H1 (cell line): ENCODE measurements around the gene STX8. TPM values are rescaled to one million over a fixed set of nuclear protein-coding genes. Genes with fewer than 3 reads are reported as not detected.

Experiments
- ASH2L ChIP-seq: fragments of 200-600, 300-600 bp; sonication (generic); IDR thresholded peaks from one replicate; pipeline ENCODE4 v1.7.1; 2017; ENCODE audit warnings: low read length
- BACH1 ChIP-seq: IDR thresholded peaks from 2 replicates; pipeline ENCODE4 v1.6.1; 2012; ENCODE audit warnings: low read length, improper control_type of control experiment
- CHD1 ChIP-seq: IDR thresholded peaks from 2 replicates; pipeline ENCODE4 v1.6.1; 2012; ENCODE audit warnings: low read depth, low read length, improper control_type of control experiment
- CHD7 ChIP-seq: fragments of 300-600 bp; sonication (generic); IDR thresholded peaks from 2 replicates; pipeline ENCODE4 v1.7.1; 2012; ENCODE audit warnings: low read length, moderate library complexity, mild to moderate bottlenecking, inconsistent platforms; ENCODE audit not compliant: insufficient replicate concordance
- EP300 ChIP-seq, 2 experiments: IDR thresholded peaks; 1 replicate in 1 of 2; 2 replicates in 1 of 2; pipeline ENCODE4 v1.6.1; 2011 to 2012; ENCODE audit warnings: low read depth in 2 of 2, low read length in 2 of 2, mild to moderate bottlenecking in 2 of 2, borderline replicate concordance in 1 of 2, inconsistent platforms in 1 of 2, moderate library complexity in 1 of 2
- HDAC6 ChIP-seq: IDR thresholded peaks from one replicate; pipeline ENCODE4 v1.7.1; 2012; ENCODE audit warnings: low read depth, mild to moderate bottlenecking, inconsistent platforms, low read length, moderate library complexity
- KDM1A ChIP-seq: fragments of 200-600, 300-600 bp; sonication (generic); IDR thresholded peaks from 2 replicates; pipeline ENCODE4 v1.7.1; 2016; ENCODE audit warnings: mild to moderate bottlenecking, low read length, borderline replicate concordance
- POU5F1 ChIP-seq: IDR thresholded peaks from 2 replicates; pipeline ENCODE4 v1.6.1; 2011; ENCODE audit warnings: low read depth, mild to moderate bottlenecking, low read length, moderate library complexity
- RFX5 ChIP-seq: IDR thresholded peaks from 2 replicates; pipeline ENCODE4 v1.6.1; 2011; ENCODE audit warnings: low read depth, low read length, improper control_type of control experiment, borderline replicate concordance
- SAP30 ChIP-seq: fragments of 300-600 bp; sonication (generic); IDR thresholded peaks from 2 replicates; pipeline ENCODE4 v1.7.1; 2012; ENCODE audit warnings: low read length, moderate library complexity, mild to moderate bottlenecking, inconsistent platforms; ENCODE audit not compliant: insufficient read depth, insufficient replicate concordance
- SP4 ChIP-seq: IDR thresholded peaks from 2 replicates; pipeline ENCODE4 v1.6.1; 2012; ENCODE audit warnings: low read length, inconsistent platforms
- ZNF274 ChIP-seq: IDR thresholded peaks from 2 replicates; pipeline ENCODE4 v1.7.0; 2012; ENCODE audit warnings: low read length, borderline replicate concordance; ENCODE audit errors: extremely low read depth
- polyA plus RNA-seq, 7 experiments: library from polyadenylated mRNA; depleted of rRNA in 3 of 7; stranded (reverse) in 5 of 7; unstranded in 2 of 7; fragments of >200 nt in 5 of 7; fragments of 200-250 nt in 2 of 7; gene quantifications; 1 replicate in 5 of 7; 2 replicates in 1 of 7; 4 replicates in 1 of 7; pipeline versions ENCODE4 v1.2.1 to v1.2.3, GENCODE V29; 2011 to 2013; ENCODE audit warnings: missing spikeins in 2 of 7, mixed read lengths in 2 of 7
- total RNA-seq: library from RNA; stranded (reverse); fragmentation: NEBNext Ultra II Directional; extraction: Animal tissue kit (Norgen Biotek cat#: 25700); gene quantifications from 2 replicates; pipeline ENCODE4 v1.2.1, GENCODE V29; 2021

STX8 gene
- total and polyA plus RNA-seq, 2 of the 8 experiments (the other 6 are each of a cell fraction or from before 2014, with no cell fraction given): 22.8 to 42.5 TPM

DNA sequence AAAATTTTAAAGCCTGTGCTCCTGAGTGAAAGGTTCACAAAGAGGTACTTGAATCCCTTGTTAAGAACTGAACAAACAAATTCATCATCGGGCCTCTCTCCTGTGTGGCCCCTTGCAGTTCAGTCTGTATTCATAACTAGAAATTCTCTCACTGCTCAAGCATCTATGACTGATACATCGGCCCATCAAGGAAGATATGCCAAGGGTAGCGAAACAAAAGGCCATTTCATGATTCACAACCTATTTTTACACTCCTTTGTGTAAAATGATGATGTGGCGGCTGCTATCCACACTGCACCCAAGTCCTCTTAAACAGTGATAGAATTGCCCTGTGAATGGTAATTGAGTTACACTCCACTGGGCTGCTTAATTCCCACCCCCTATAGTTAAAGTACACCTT, 204.6 kb downstream of the STX8 start (continued):
- no peak for TF ChIP-seq CHD7
- no peak for TF ChIP-seq RFX5
- no peak for TF ChIP-seq EP300 (IDR thresholded peaks at IDR 0.05; ENCODE audit: borderline replicate concordance in 1 of 2, low read depth in 2 of 2, low read length in 2 of 2)
- no peak for TF ChIP-seq SAP30
- no peak for TF ChIP-seq KDM1A
- no peak for TF ChIP-seq HDAC6
- TF ChIP-seq ZNF274: no peak
- no peak for TF ChIP-seq ASH2L
- TF ChIP-seq SP4: no peak
- TF ChIP-seq CHD1: no peak
- no peak for TF ChIP-seq POU5F1
- TF ChIP-seq BACH1: no peak
